ENCODE results near the gene GNA14. TPM values are rescaled to one million over a fixed set of nuclear protein-coding genes. Genes with fewer than 3 reads are reported as not detected.

Gene GNA14
- total RNA-seq, 1 experiment from 2014 or later: 0.37 TPM

DNA sequence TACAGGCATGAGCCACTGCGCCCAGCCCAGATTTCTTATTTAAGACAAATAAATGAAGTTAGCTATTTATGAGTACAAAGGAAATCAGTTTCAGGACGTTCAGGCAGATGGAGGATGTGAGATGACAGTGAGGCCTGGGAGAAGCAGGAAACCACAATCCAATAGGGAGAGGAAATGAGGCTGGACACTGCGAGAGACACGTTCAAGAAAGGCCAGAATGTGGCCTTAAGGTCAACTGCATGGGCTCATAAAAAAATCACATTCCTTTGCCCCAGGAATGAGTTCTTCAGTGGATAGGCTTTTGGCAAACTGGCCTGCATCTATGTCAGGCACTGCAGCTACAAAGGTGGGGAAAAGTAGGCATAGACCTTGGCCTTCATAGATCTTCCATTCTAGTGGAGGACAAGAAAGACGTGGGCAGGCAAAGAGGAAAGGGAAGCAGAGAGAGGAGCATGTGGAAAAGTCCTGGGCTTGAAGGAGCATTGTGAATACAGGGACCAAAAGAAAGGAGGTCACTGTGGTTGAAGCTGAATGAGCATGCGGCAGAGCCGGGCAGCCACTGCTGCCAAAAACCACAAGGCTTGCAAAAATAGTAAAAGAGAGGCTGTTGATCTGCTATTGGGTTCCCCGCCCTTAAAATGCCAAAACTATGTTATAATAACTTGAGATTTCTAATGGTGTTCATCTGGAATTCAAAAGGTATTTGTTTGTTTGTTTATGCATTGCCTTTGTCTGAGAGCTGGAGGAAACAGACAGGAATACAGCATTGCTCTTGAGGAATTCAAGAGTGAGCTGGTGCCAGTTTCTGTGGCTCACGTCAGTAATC is 133.0 kb downstream of the GNA14 start:
- Histone ChIP-seq H2AFZ (ENCODE audit: low read length) (no peak overlapping the region), H3K4me2 (ENCODE audit: insufficient read depth, insufficient read length, low read length) (no peak overlapping the region), H2AK5ac (ENCODE audit: insufficient read length, low read length) (no peak overlapping the region), H3T11ph (ENCODE audit: low read length) (no peak overlapping the region), H3K4me1 (ENCODE audit: insufficient read depth, low read length) (no peaks in the 10 kb centered on the region; the same call in 1 of the 2 replicates), H2BK15ac (ENCODE audit: low read depth, low read length) (no peak overlapping the region), H4K91ac (ENCODE audit: insufficient read length, low read depth, low read length) (no peak overlapping the region), H4K20me1 (ENCODE audit: control insufficient read depth, insufficient read depth, insufficient read length) (no peaks in the 10 kb centered on the region), H2BK120ac (ENCODE audit: low read depth, low read length, poor library complexity, severe bottlenecking) (no peak overlapping the region), H3K18ac (ENCODE audit: insufficient read length, low read depth, low read length) (no peak overlapping the region), H3K9me3 (ENCODE audit: control insufficient read depth, low read depth, low read length) (no peaks in the 10 kb centered on the region), H2BK5ac (ENCODE audit: insufficient read length, low read length) (no peak overlapping the region), H2BK12ac (ENCODE audit: insufficient read length, low read depth, low read length) (no peak overlapping the region), H3K27ac (ENCODE audit: insufficient read length, low read depth, low read length) (no peak overlapping the region), H3K14ac (ENCODE audit: insufficient read depth, low read length) (no peak overlapping the region), H3K23ac (ENCODE audit: insufficient read length, low read depth, low read length) (no peak overlapping the region), H3K79me2 (ENCODE audit: insufficient read depth, low read length) (0 out of 2 replicates have a peak, but pooled peaks cover 2% of the 10 kb centered on the region), H4K8ac (replicated peaks; ENCODE audit: insufficient read length, low read depth, low read length) (no peak overlapping the region), H4K5ac (ENCODE audit: insufficient read length, low read depth, low read length) (no peak overlapping the region), H3K27me3 (ENCODE audit: insufficient read depth, low read length) (no peaks in the 10 kb centered on the region), H3K4ac (ENCODE audit: low read depth, low read length) (no peak overlapping the region), H3K23me2 (ENCODE audit: insufficient read length, low read depth, low read length, poor library complexity, severe bottlenecking) (no peaks in the 10 kb centered on the region), H3K79me1 (ENCODE audit: insufficient read depth, low read depth, low read length, poor library complexity, severe bottlenecking) (no peaks in the 10 kb centered on the region), H2BK20ac (ENCODE audit: low read depth, low read length, poor library complexity, severe bottlenecking) (no peak overlapping the region), H3K56ac (ENCODE audit: insufficient read length, low read depth, low read length) (no peak overlapping the region), H3K9ac (ENCODE audit: extremely low read depth, insufficient read length, low read length) (no peak overlapping the region)
- no peak for TF ChIP-seq CTCF (conservative IDR thresholded peaks at IDR 0.05)
- Mint-ChIP-seq H3K4me3 (no peak overlapping the region), H3K27ac (no peak overlapping the region), H3K9me3 (no peaks in the 10 kb centered on the region), H3K4me1 (peaks cover 6 to 7% of the 10 kb centered on the region in 2 experiments; a peak in 2 of 4 replicates), H3K27me3 (ENCODE audit: low read depth) (no peaks in the 10 kb centered on the region), H3K36me3 (ENCODE audit: insufficient read depth in 1 of 3, low read depth in 3 of 3) (no peaks in the 10 kb centered on the region)
- WGBS (ENCODE audit: extremely low coverage, insufficient read length, low lambda C conversion rate): no CpG with 5 or more reads among the region's 9 CpGs
- no peak for DNase-seq
